ENCODE results near the gene HYDIN.

Gene HYDIN

DNA sequence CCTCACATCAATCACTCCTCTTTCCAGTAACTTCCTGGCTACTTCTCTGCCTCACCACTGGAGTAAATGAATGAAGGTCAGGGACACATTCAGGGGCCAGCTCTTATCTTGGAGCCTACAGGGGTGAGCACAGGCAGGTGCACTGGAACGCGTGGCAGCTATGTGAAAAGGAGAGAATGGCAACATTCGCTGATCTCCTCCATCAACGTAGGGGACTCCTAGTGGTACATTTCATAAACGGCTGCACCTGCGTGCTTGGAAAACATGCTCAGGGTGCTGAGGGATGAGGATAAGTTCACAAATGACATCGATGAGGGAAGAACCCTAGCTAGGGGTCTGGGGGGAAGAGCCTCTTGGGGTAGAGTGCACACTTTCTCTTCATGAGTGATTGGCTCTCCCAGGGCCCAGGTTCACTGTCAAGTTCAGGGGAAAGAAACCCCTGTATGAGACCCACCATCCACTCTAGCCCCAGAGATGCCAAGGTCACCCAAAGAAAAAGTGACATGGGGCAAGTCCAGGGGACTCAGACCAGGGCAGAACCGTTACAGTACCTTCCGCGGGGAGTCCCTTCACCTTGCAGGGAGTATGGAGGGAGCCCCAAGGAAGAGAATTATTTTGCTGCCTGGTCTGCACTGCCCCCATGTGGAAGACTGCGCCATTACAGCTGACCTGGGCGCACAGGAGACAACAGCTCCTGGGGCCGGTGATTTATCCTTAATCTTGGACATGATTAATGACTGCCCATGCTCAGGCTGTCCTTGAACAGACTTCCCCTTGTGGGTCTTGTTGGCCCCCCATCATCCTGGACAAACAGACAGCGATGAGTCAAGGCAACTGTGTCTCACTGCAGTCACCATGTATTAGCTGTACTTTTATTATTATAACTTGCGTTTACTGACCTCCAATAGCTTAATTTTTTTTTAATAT lies 459.6 kb downstream of the HYDIN start:
- TF ChIP-seq, protein P1, sequence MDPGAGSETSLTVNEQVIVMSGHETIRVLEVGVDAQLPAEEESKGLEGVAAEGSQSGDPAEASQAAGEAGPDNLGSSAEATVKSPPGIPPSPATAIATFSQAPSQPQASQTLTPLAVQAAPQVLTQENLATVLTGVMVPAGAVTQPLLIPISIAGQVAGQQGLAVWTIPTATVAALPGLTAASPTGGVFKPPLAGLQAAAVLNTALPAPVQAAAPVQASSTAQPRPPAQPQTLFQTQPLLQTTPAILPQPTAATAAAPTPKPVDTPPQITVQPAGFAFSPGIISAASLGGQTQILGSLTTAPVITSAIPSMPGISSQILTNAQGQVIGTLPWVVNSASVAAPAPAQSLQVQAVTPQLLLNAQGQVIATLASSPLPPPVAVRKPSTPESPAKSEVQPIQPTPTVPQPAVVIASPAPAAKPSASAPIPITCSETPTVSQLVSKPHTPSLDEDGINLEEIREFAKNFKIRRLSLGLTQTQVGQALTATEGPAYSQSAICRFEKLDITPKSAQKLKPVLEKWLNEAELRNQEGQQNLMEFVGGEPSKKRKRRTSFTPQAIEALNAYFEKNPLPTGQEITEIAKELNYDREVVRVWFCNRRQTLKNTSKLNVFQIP (CRISPR knock-in tag; IDR thresholded peaks at IDR 0.05; ENCODE audit: borderline replicate concordance, low read depth), result no peak
- TF ChIP-seq PATZ1 (CRISPR knock-in tag; IDR thresholded peaks at IDR 0.05; ENCODE audit: borderline replicate concordance) (no peak), ZC3H10 (CRISPR knock-in tag; IDR thresholded peaks at IDR 0.05) (no peak), CSRNP3 (CRISPR knock-in tag; IDR thresholded peaks at IDR 0.05) (no peak), ZFP3 (CRISPR knock-in tag; IDR thresholded peaks at IDR 0.05) (peak; percentile 75; the same call in 1 of the 2 replicates), ESRRG (CRISPR knock-in tag; IDR thresholded peaks at IDR 0.05) (no peak), PPARA (CRISPR knock-in tag; IDR thresholded peaks at IDR 0.05; ENCODE audit: borderline replicate concordance) (no peak), ISL1 (CRISPR knock-in tag; IDR thresholded peaks at IDR 0.05) (no peak), TOX (CRISPR knock-in tag; IDR thresholded peaks at IDR 0.05; ENCODE audit: borderline replicate concordance) (no peak)
- peak; percentile 91 for ATAC-seq

DNA sequence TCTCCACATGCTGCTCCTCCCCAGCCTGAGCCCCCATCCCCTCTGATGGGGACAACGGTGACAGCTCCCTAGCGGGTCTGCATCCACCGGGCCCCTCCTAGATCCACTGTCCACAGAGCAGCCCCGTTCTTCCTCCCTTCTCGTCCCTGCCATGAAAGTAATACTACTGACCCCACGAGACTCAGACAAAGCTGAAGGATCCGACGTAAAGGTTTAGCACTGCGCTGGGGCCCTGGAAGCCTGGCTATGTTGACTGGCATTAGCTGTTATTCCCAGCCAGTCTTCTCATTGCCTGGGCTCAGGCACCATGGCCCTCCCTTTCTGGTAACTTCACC lies 460.3 kb downstream of the HYDIN start:
- ATAC-seq, result no peak
- TF ChIP-seq ZC3H10 (CRISPR knock-in tag; IDR thresholded peaks at IDR 0.05) (no peak), SNAI2 (CRISPR knock-in tag; IDR thresholded peaks at IDR 0.05) (no peak), ISL1 (CRISPR knock-in tag; IDR thresholded peaks at IDR 0.05) (no peak), ZNF8 (CRISPR knock-in tag; IDR thresholded peaks at IDR 0.05) (no peak), TOX (CRISPR knock-in tag; IDR thresholded peaks at IDR 0.05; ENCODE audit: borderline replicate concordance) (no peak), CREB5 (CRISPR knock-in tag; IDR thresholded peaks at IDR 0.05; ENCODE audit: low read depth) (no peak), CSDC2 (CRISPR knock-in tag; IDR thresholded peaks at IDR 0.05) (no peak), ZFP30 (CRISPR knock-in tag; IDR thresholded peaks at IDR 0.05) (no peak), RARB (CRISPR knock-in tag; IDR thresholded peaks at IDR 0.05) (no peak), BACH2 (CRISPR knock-in tag; IDR thresholded peaks at IDR 0.05; ENCODE audit: borderline replicate concordance) (no peak), CSRNP3 (CRISPR knock-in tag; IDR thresholded peaks at IDR 0.05) (no peak), OSR1 (CRISPR knock-in tag; IDR thresholded peaks at IDR 0.05) (no peak), TCF4 (CRISPR knock-in tag; IDR thresholded peaks at IDR 0.05; ENCODE audit: borderline replicate concordance) (no peak), PATZ1 (CRISPR knock-in tag; IDR thresholded peaks at IDR 0.05; ENCODE audit: borderline replicate concordance) (no peak)
- TF ChIP-seq, protein P2, sequence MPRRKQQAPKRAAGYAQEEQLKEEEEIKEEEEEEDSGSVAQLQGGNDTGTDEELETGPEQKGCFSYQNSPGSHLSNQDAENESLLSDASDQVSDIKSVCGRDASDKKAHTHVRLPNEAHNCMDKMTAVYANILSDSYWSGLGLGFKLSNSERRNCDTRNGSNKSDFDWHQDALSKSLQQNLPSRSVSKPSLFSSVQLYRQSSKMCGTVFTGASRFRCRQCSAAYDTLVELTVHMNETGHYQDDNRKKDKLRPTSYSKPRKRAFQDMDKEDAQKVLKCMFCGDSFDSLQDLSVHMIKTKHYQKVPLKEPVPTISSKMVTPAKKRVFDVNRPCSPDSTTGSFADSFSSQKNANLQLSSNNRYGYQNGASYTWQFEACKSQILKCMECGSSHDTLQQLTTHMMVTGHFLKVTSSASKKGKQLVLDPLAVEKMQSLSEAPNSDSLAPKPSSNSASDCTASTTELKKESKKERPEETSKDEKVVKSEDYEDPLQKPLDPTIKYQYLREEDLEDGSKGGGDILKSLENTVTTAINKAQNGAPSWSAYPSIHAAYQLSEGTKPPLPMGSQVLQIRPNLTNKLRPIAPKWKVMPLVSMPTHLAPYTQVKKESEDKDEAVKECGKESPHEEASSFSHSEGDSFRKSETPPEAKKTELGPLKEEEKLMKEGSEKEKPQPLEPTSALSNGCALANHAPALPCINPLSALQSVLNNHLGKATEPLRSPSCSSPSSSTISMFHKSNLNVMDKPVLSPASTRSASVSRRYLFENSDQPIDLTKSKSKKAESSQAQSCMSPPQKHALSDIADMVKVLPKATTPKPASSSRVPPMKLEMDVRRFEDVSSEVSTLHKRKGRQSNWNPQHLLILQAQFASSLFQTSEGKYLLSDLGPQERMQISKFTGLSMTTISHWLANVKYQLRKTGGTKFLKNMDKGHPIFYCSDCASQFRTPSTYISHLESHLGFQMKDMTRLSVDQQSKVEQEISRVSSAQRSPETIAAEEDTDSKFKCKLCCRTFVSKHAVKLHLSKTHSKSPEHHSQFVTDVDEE (CRISPR knock-in tag; IDR thresholded peaks at IDR 0.05), result no peak
- TF ChIP-seq, protein P1 (CRISPR knock-in tag; IDR thresholded peaks at IDR 0.05; ENCODE audit: borderline replicate concordance, low read depth), result no peak

All from SK-N-SH treated with all-trans-retinoic acid at 6 μM for 48 hours (cell line).